PFSK-1 (cell line): ENCODE measurements around the gene PPM1F.

ENCODE experiments used
- FOXP2 ChIP-seq: optimal IDR thresholded peaks from 2 replicates; pipeline ENCODE3; 2011; ENCODE audit warnings: borderline replicate concordance, control low read depth, inconsistent platforms; ENCODE audit not compliant: insufficient read depth; ENCODE audit errors: extremely low read length, extremely low read depth
- POLR2AphosphoS5 ChIP-seq: IDR thresholded peaks from 2 replicates; pipeline ENCODE4 v1.6.1; 2012; ENCODE audit warnings: low read depth, mild to moderate bottlenecking, control low read depth, low read length, moderate library complexity
- REST ChIP-seq, 2 experiments: IDR thresholded peaks; 2 replicates each; pipeline versions ENCODE4 v1.6.1 to v1.8.0; 2011 to 2012; ENCODE audit warnings: low read depth in 2 of 2, low read length in 2 of 2, control low read depth in 1 of 2, inconsistent platforms in 1 of 2, mild to moderate bottlenecking in 1 of 2, moderate library complexity in 1 of 2; ENCODE audit not compliant: insufficient read depth in 1 of 2
- SIN3A ChIP-seq: IDR thresholded peaks from 2 replicates; pipeline ENCODE4 v1.6.1; 2012; ENCODE audit warnings: mild to moderate bottlenecking, low read length, moderate library complexity, borderline replicate concordance; ENCODE audit not compliant: insufficient read depth
- TAF1 ChIP-seq: IDR thresholded peaks from 2 replicates; pipeline ENCODE4 v1.6.1; 2012; ENCODE audit warnings: low read length, control low read depth, borderline replicate concordance; ENCODE audit not compliant: insufficient read depth

The PPM1F gene

GRCh38 chr22:21917959-21918261 lies 34.7 kb downstream of the PPM1F start:
- TF ChIP-seq POLR2AphosphoS5 (no peak), TAF1 (no peak), REST (IDR thresholded peaks at IDR 0.05; ENCODE audit: insufficient read depth in 1 of 2, low read depth in 2 of 2, low read length in 2 of 2) (no peak), FOXP2 (no peak), SIN3A (no peak)

- no peak for TF ChIP-seq REST (IDR thresholded peaks at IDR 0.05; ENCODE audit: insufficient read depth in 1 of 2, low read depth in 2 of 2, low read length in 2 of 2)
- no peak for TF ChIP-seq SIN3A
- TF ChIP-seq TAF1 = no peak
- no peak for TF ChIP-seq FOXP2
- no peak for TF ChIP-seq POLR2AphosphoS5
Observed at GRCh38 chr22:21917181-21917958, 35.3 kb downstream of the PPM1F start.

GRCh38 chr22:21916309-21916918 lies 36.2 kb downstream of the PPM1F start:
- TF ChIP-seq REST (IDR thresholded peaks at IDR 0.05; ENCODE audit: insufficient read depth in 1 of 2, low read depth in 2 of 2, low read length in 2 of 2) = no peak
- TF ChIP-seq SIN3A = no peak
- no peak for TF ChIP-seq FOXP2
- no peak for TF ChIP-seq TAF1
- no peak for TF ChIP-seq POLR2AphosphoS5

GRCh38 chr22:21915624-21916308 lies 36.9 kb downstream of the PPM1F start:
- no peak for TF ChIP-seq FOXP2
- TF ChIP-seq POLR2AphosphoS5 = no peak
- no peak for TF ChIP-seq SIN3A
- TF ChIP-seq TAF1 = no peak
- no peak for TF ChIP-seq REST (IDR thresholded peaks at IDR 0.05; ENCODE audit: insufficient read depth in 1 of 2, low read depth in 2 of 2, low read length in 2 of 2)
